ENCODE measurements around the gene FAM221A.

DNA sequence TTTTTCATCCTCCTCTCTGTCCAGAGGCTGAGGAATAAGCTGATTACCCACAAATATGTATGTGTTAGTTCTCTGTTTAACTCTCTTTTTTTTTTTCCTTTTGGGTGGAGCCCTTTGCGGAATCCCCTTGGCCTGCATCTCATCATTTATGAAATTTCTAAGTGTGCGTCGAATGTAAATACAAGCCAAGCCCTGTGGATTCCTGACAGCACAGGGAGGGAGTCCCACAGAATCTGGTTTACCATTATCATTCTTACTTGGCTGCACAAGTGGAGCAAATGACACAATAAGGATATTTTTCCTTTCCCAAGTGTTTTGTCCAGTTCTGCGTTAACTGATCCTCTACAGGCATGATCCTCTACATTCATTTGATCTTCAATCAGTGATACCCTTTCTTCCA lies 41.5 kb downstream of the FAM221A start:
- no peak for TF ChIP-seq CTCF (IDR thresholded peaks at IDR 0.05; ENCODE audit: low read depth, low read length, missing input control)
- no peak for TF ChIP-seq SP1 (IDR thresholded peaks at IDR 0.05)
- no peak for TF ChIP-seq REST (IDR thresholded peaks at IDR 0.05)
- no peak for TF ChIP-seq FOXA1 (IDR thresholded peaks at IDR 0.05)
- TF ChIP-seq RAD21 (IDR thresholded peaks at IDR 0.05): no peak
